GM21526 (cell line): ENCODE measurements around the gene LILRA2.
"Not testable (repeated sequence)": the region's sequence is repeated elsewhere in the genome, so short reads cannot be mapped to it uniquely, and the experiment has no call there.

Experiments used
- ATAC-seq: cut with Tn5 transposase; IDR thresholded peaks from one replicate; pipeline ENCODE4 v1.9.1; 2021; ENCODE audit warnings: moderate library complexity; ENCODE audit not compliant: unreplicated experiment, low FRiP score

The LILRA2 gene

GRCh38 chr19:54570316-54570715 is 3.3 kb upstream of the LILRA2 start:
- ATAC-seq, result no peak

GRCh38 chr19:54571715-54572615 is 1.6 kb upstream of the LILRA2 start:
- not testable (repeated sequence) for ATAC-seq

GRCh38 chr19:54572696-54573311 is 786 bp upstream of the LILRA2 start:
- ATAC-seq, result no peak

- ATAC-seq, result no peak
Measured at GRCh38 chr19:54574051-54574450, 461 bp downstream of the LILRA2 start.

GRCh38 chr19:54574527-54575056 is 1.0 kb downstream of the LILRA2 start:
- no peak for ATAC-seq

GRCh38 chr19:54575205-54575604 is 1.6 kb downstream of the LILRA2 start:
- ATAC-seq, result not testable (repeated sequence)

- ATAC-seq, result no peak
Measured at GRCh38 chr19:54576411-54576976, 2.9 kb downstream of the LILRA2 start.

- ATAC-seq, result no peak
Measured at GRCh38 chr19:54577334-54577733, 3.7 kb downstream of the LILRA2 start.

GRCh38 chr19:54578268-54578667 is 4.7 kb downstream of the LILRA2 start:
- ATAC-seq, result not testable (repeated sequence)

GRCh38 chr19:54586397-54586796 is 12.8 kb downstream of the LILRA2 start:
- ATAC-seq, result no peak

- no peak for ATAC-seq
Measured at GRCh38 chr19:54587026-54587425, 13.4 kb downstream of the LILRA2 start.

- not testable (repeated sequence) for ATAC-seq
Measured at GRCh38 chr19:54593445-54593844, 19.9 kb downstream of the LILRA2 start, which contains the start of gene LILRA1. Gene LILRA1, plus strand, starts transcription at chr19:54593632. Its CDS starts 613 bp downstream, at chr19:54594245.

- not testable (repeated sequence) for ATAC-seq
Measured at GRCh38 chr19:54593931-54594626, 20.5 kb downstream of the LILRA2 start.

GRCh38 chr19:54594737-54595136 is 21.1 kb downstream of the LILRA2 start:
- no peak for ATAC-seq

GRCh38 chr19:54595680-54596436 is 22.3 kb downstream of the LILRA2 start:
- not testable (repeated sequence) for ATAC-seq

GRCh38 chr19:54600212-54600611 is 26.6 kb downstream of the LILRA2 start:
- ATAC-seq, result no peak

- ATAC-seq, result no peak
Measured at GRCh38 chr19:54606230-54606629, 32.6 kb downstream of the LILRA2 start.

GRCh38 chr19:54606891-54607784 is 33.5 kb downstream of the LILRA2 start:
- ATAC-seq, result no peak

GRCh38 chr19:54607785-54608150 is 34.2 kb downstream of the LILRA2 start:
- ATAC-seq, result no peak
